Psoas muscle (tissue), 8 donors: ENCODE data around the gene FCN1. TPM values are rescaled to one million over a fixed set of nuclear protein-coding genes. Genes with fewer than 3 reads are reported as not detected.

Source experiments
- ATAC-seq, 4 donors: fragments of 200-7000 bp; cut with Tn5 transposase; one replicate each; pipeline ENCODE4 v1.9.1; 2020; ENCODE audit warnings: moderate library complexity in 3 of 4, mild to moderate bottlenecking in 2 of 4
- DNase-seq, 2 donors: peaks; one replicate each; pipeline ENCODE4 v3.0.0-alpha.2; 2020
- H3K27ac ChIP-seq: fragments of 200-600 bp; one replicate; pipeline ENCODE4 v1.8.0; 2022
- H3K27me3 ChIP-seq, 3 donors: fragments of 200-600 bp in 1 of 3; one replicate each; pipeline versions ENCODE4 v1.6.1 to v1.8.0; 2013 to 2022; ENCODE audit warnings: low read length in 2 of 3, mild to moderate bottlenecking in 2 of 3, moderate library complexity in 1 of 3; ENCODE audit not compliant: insufficient read depth in 3 of 3
- H3K36me3 ChIP-seq, 2 donors: fragments of 200-600 bp in 1 of 2; one replicate each; pipeline versions ENCODE4 v1.6.1 to v1.8.0; 2013 to 2022; ENCODE audit warnings: low read depth in 1 of 2, mild to moderate bottlenecking in 1 of 2, moderate library complexity in 1 of 2; ENCODE audit not compliant: insufficient read depth in 1 of 2
- H3K4me1 ChIP-seq: fragments of 200-600 bp; one replicate; pipeline ENCODE4 v1.8.0; 2022
- H3K4me3 ChIP-seq: fragments of 200-600 bp; one replicate; pipeline ENCODE4 v1.8.0; 2022; ENCODE audit warnings: mild to moderate bottlenecking
- H3K9me3 ChIP-seq: fragments of 200-600 bp; one replicate; pipeline ENCODE4 v1.8.0; 2022
- CTCF ChIP-seq: fragments of 200-600 bp; IDR thresholded peaks from one replicate; pipeline ENCODE4 v1.8.0; 2022; ENCODE audit warnings: antibody characterized with exemption
- WGBS, 3 donors: extraction: QIAGEN DNeasy Blood & Tissue Kit; methylation state at CpG; one replicate each; pipeline versions ENCODE4 v1.1.6 to v1.1.7; 2013; 5-methylcytosine and 5-hydroxymethylcytosine counted together
- intact Hi-C, 2 donors: fragments of 100-400 bp; cut with DNase I; formaldehyde crosslinking; loops; one replicate each; pipeline versions ENCODE4 v1.11.0 to v1.14.2; 2022
- polyA plus RNA-seq, 3 donors: library from polyadenylated mRNA; stranded (reverse); fragments of 200-250 nt; gene quantifications; one replicate each; pipeline ENCODE4 v1.2.3, GENCODE V29; 2013
- total RNA-seq, 4 donors: library from RNA; stranded (reverse); fragmentation: NEBNext Ultra II Directional in 2 of 4; extraction: Animal tissue kit (Norgen Biotek cat#: 25700) in 2 of 4; gene quantifications; one replicate each; pipeline versions ENCODE4 v1.2.1 to v1.2.4, GENCODE V29; 2021 to 2023
- donor health status: healthy with polysubstance abuse.
- donor health status: DM: no; HTN: no; CAD: no; lungs with moderate emphysema.
- donor health status: Bipolar disorder and iron deficiency.
- donor health status: healthy.
- donor health status: DM: yes; HTN: yes; CAD: no.
- donor health status: DM: no; HTN: no; CAD: no.
- donor health status: DM: no; HTN: no; CAD: no.
- donor health status: DM: yes; HTN: yes; CAD: no.

FCN1 gene
- total and polyA plus RNA-seq, 7 donors: 0.51 to 3.9 (median 0.82) TPM

GRCh38 chr9:134955156-134955555, 37.4 kb upstream of the FCN1 start:
- no peak for ATAC-seq
- Histone ChIP-seq H3K4me1 (no peaks in the 10 kb centered on the region), H3K9me3 (no peaks in the 10 kb centered on the region), H3K27ac (no peak overlapping the region), H3K36me3 (no peaks in the 10 kb centered on the region), H3K27me3 (peaks cover 0 to 31% (median 0%) of the 10 kb centered on the region in 3 donors), H3K4me3 (no peak overlapping the region)
- intact Hi-C loops: no loop called here
- 94% methylated on average over 1 of the region's 1 CpG for WGBS, 3 donors
- peak in 1 of 2 donors; percentile 32 for DNase-seq
- TF ChIP-seq CTCF: no peak

- no peak for TF ChIP-seq CTCF
- no peaks in the 10 kb centered on the region for H3K36me3 ChIP-seq
- no peaks in the 10 kb centered on the region for H3K4me1 ChIP-seq
- DNase-seq: no peak
- WGBS, 3 donors: 81 to 90% (median 88%) methylated on average over 1 of the region's 1 CpG
- no peak overlapping the region for H3K4me3 ChIP-seq
- ATAC-seq: no peak
- no peaks in the 10 kb centered on the region for H3K9me3 ChIP-seq
- H3K27ac ChIP-seq: no peak overlapping the region
- intact Hi-C loops: no loop called here
- H3K27me3 ChIP-seq: peaks cover 0 to 29% (median 2%) of the 10 kb centered on the region in 3 donors
These were observed 34.3 kb upstream of the FCN1 start for GRCh38 chr9:134951994-134952393.

- no peak overlapping the region for H3K4me3 ChIP-seq
- H3K9me3 ChIP-seq: no peaks in the 10 kb centered on the region
- peaks cover 0 to 24% (median 2%) of the 10 kb centered on the region in 3 donors for H3K27me3 ChIP-seq
- no peaks in the 10 kb centered on the region for H3K4me1 ChIP-seq
- ATAC-seq: no peak
- TF ChIP-seq CTCF: no peak
- peak in 1 of 2 donors; percentile 12 for DNase-seq
- no peak overlapping the region for H3K27ac ChIP-seq
- intact Hi-C loops: no loop called here
- no peaks in the 10 kb centered on the region for H3K36me3 ChIP-seq
- WGBS, 3 donors: 85 to 89% (median 89%) methylated on average over 11 of the region's 11 CpGs
These were observed 33.7 kb upstream of the FCN1 start for GRCh38 chr9:134951461-134951860.

GRCh38 chr9:134950386-134951210, 32.9 kb upstream of the FCN1 start:
- peak in 1 of 2 donors; percentile 23 for DNase-seq
- H3K27me3 ChIP-seq: peaks cover 0 to 23% (median 3%) of the 10 kb centered on the region in 3 donors
- 80 to 84% (median 83%) methylated on average over 21 of the region's 21 CpGs for whole genome bisulfite sequencing, 3 donors
- H3K4me3 ChIP-seq: no peak overlapping the region
- TF ChIP-seq CTCF: no peak
- intact Hi-C loops: no loop called here
- ATAC-seq: no peak
- H3K4me1 ChIP-seq: no peaks in the 10 kb centered on the region
- H3K36me3 ChIP-seq: no peaks in the 10 kb centered on the region
- no peak overlapping the region for H3K27ac ChIP-seq
- no peaks in the 10 kb centered on the region for H3K9me3 ChIP-seq
